B cell (primary cell): Measurements from ENCODE around the gene CDC73. TPM values are rescaled to one million over a fixed set of nuclear protein-coding genes. Genes with fewer than 3 reads are reported as not detected.

Experiments used
- ATAC-seq: fragments of 200-7000 bp; cut with Tn5 transposase; one replicate; pipeline ENCODE4 v1.10.0; 2021; ENCODE audit warnings: low read depth, mild to moderate bottlenecking, moderate number of reproducible peaks, moderate library complexity
- CTCF ChIA-PET: fragments of 350-600 bp; sonication (Branson Sonifier 250); formaldehyde crosslinking; loops from one replicate; lab custom pipeline; 2021; ENCODE audit warnings: antibody characterized with exemption, inconsistent platforms; lab: Charles Lee
- POLR2A ChIA-PET: fragments of 350-600 bp; sonication (Branson Sonifier 250); formaldehyde crosslinking; loops from one replicate; lab custom pipeline; 2021; ENCODE audit warnings: antibody characterized with exemption; lab: Charles Lee
- DNase-seq: peaks from one replicate; pipeline ENCODE4 v3.0.0; 2013
- H2AFZ ChIP-seq: 2 replicates; pipeline ENCODE4 v1.6.1; 2012; ENCODE audit warnings: mild to moderate bottlenecking, low read depth, low read length; ENCODE audit not compliant: insufficient read depth, poor library complexity, severe bottlenecking
- H3K27ac ChIP-seq, 2 donors: 1 replicate in 1 of 2; 2 replicates in 1 of 2; pipeline ENCODE4 v1.5.1; 2012 to 2013; ENCODE audit warnings: low read length in 2 of 2, mild to moderate bottlenecking in 2 of 2, moderate library complexity in 1 of 2
- H3K27me3 ChIP-seq, 4 experiments: fragments of 200-600 bp in 1 of 4; sonication (generic) in 1 of 4; replicated peaks in 1 of 4; 1 replicate in 2 of 4; 2 replicates in 2 of 4; pipeline versions ENCODE4 v1.6.1 to v1.7.0; 2013 to 2016; ENCODE audit warnings: low read length in 3 of 4, mild to moderate bottlenecking in 2 of 4, mixed read lengths in 1 of 4, moderate library complexity in 1 of 4; ENCODE audit not compliant: insufficient read depth in 4 of 4, control insufficient read depth in 3 of 4; ENCODE audit errors: control extremely low read depth in 1 of 4
- H3K36me3 ChIP-seq, 2 experiments: replicated peaks in 1 of 2; 1 replicate in 1 of 2; 2 replicates in 1 of 2; pipeline versions ENCODE4 v1.6.1 to v1.7.1; 2013; ENCODE audit warnings: low read length in 1 of 2; ENCODE audit not compliant: insufficient read depth in 2 of 2, control insufficient read depth in 1 of 2; ENCODE audit errors: control extremely low read depth in 1 of 2, extremely low read depth in 1 of 2
- H3K4me1 ChIP-seq, 2 donors: fragments of 200-600 bp in 1 of 2; sonication (generic) in 1 of 2; 1 replicate in 1 of 2; 2 replicates in 1 of 2; pipeline versions ENCODE4 v1.5.1 to v1.6.1; 2013 to 2017; ENCODE audit warnings: low read length in 2 of 2; ENCODE audit not compliant: control insufficient read depth in 2 of 2, insufficient read depth in 2 of 2
- H3K4me2 ChIP-seq: replicated peaks from 2 replicates; pipeline ENCODE3; 2012; ENCODE audit warnings: mild to moderate bottlenecking, low read depth, low read length; ENCODE audit not compliant: poor library complexity, severe bottlenecking
- H3K4me3 ChIP-seq, 5 experiments: fragments of 200-600 bp in 1 of 5; sonication (generic) in 1 of 5; 1 replicate in 3 of 5; 2 replicates in 2 of 5; pipeline versions ENCODE4 v1.5.1 to v1.7.0; 2011 to 2016; ENCODE audit warnings: low read length in 4 of 5, mild to moderate bottlenecking in 4 of 5, low read depth in 2 of 5, control low read depth in 1 of 5, moderate library complexity in 1 of 5; ENCODE audit not compliant: insufficient read depth in 1 of 5; ENCODE audit errors: control extremely low read depth in 1 of 5, extremely low read depth in 1 of 5
- H3K79me2 ChIP-seq: fragments of 200-600 bp; sonication (generic); one replicate; pipeline ENCODE4 v1.6.0; 2016; ENCODE audit warnings: low read length; ENCODE audit not compliant: control insufficient read depth, insufficient read depth
- H3K9ac ChIP-seq: fragments of 200-600 bp; sonication (generic); 2 replicates; pipeline ENCODE4 v1.6.1; 2017; ENCODE audit warnings: mild to moderate bottlenecking, low read length, moderate library complexity
- H3K9me3 ChIP-seq, 3 donors: one replicate each; pipeline versions ENCODE4 v1.6.1 to v1.7.1; 2013; ENCODE audit warnings: low read length in 2 of 3; ENCODE audit not compliant: control insufficient read depth in 2 of 3, insufficient read depth in 1 of 3; ENCODE audit errors: control extremely low read depth in 1 of 3
- H4K20me1 ChIP-seq: 2 replicates; pipeline ENCODE4 v1.6.0; 2012; ENCODE audit warnings: mild to moderate bottlenecking, low read length; ENCODE audit not compliant: insufficient read depth, control insufficient read depth, poor library complexity, severe bottlenecking
- H3K27ac Mint-ChIP-seq: one replicate; pipeline ENCODE4 v1.8.0; 2021; ENCODE audit warnings: mixed read lengths
- H3K27me3 Mint-ChIP-seq: one replicate; pipeline ENCODE4 v1.8.0; 2021; ENCODE audit warnings: mixed read lengths
- H3K4me1 Mint-ChIP-seq: one replicate; pipeline ENCODE4 v1.8.0; 2021; ENCODE audit warnings: mixed read lengths
- H3K4me3 Mint-ChIP-seq: one replicate; pipeline ENCODE4 v1.8.0; 2021; ENCODE audit warnings: mixed read lengths
- H3K9me3 Mint-ChIP-seq: one replicate; pipeline ENCODE4 v1.8.0; 2022; ENCODE audit warnings: mixed read lengths; ENCODE audit not compliant: insufficient read depth
- EZH2 ChIP-seq: IDR thresholded peaks from 2 replicates; pipeline ENCODE4 v1.6.1; 2012; ENCODE audit warnings: borderline replicate concordance, low read depth, mild to moderate bottlenecking, moderate library complexity, low read length; ENCODE audit not compliant: insufficient read depth, poor library complexity, severe bottlenecking
- WGBS: methylation state at CpG from one replicate; pipeline ENCODE4 v1.1.5; 2013; ENCODE audit warnings: missing lambda C conversion rate; ENCODE audit not compliant: insufficient coverage; 5-methylcytosine and 5-hydroxymethylcytosine counted together
- intact Hi-C: fragments of 100-400 bp; cut with micrococcal nuclease; formaldehyde crosslinking; loops from one replicate; pipeline ENCODE4 v1.10.0; 2022
- polyA plus RNA-seq: library from polyadenylated mRNA; depleted of rRNA; stranded (reverse); fragments of >200 nt; gene quantifications from 2 replicates; pipeline ENCODE4 v1.2.3, GENCODE V29; 2012
- total RNA-seq, 2 donors: library from RNA; stranded (reverse); fragments of 120-200 nt in 1 of 2; gene quantifications; 1 replicate in 1 of 2; 2 replicates in 1 of 2; pipeline versions ENCODE4 v1.2.3 to v1.2.4, GENCODE V29; 2013 to 2022
- TF ChIP-seq, protein P1 (sequence below): fragments of 200-600 bp; IDR thresholded peaks from one replicate; pipeline ENCODE4 v1.8.0; 2022; ENCODE audit warnings: antibody characterized with exemption, mild to moderate bottlenecking

CDC73 gene
- total and polyA plus RNA-seq, 2 donors (not counting 1 experiment from before 2014, with no cell fraction given) = 6.1 to 71.7 TPM

DNA sequence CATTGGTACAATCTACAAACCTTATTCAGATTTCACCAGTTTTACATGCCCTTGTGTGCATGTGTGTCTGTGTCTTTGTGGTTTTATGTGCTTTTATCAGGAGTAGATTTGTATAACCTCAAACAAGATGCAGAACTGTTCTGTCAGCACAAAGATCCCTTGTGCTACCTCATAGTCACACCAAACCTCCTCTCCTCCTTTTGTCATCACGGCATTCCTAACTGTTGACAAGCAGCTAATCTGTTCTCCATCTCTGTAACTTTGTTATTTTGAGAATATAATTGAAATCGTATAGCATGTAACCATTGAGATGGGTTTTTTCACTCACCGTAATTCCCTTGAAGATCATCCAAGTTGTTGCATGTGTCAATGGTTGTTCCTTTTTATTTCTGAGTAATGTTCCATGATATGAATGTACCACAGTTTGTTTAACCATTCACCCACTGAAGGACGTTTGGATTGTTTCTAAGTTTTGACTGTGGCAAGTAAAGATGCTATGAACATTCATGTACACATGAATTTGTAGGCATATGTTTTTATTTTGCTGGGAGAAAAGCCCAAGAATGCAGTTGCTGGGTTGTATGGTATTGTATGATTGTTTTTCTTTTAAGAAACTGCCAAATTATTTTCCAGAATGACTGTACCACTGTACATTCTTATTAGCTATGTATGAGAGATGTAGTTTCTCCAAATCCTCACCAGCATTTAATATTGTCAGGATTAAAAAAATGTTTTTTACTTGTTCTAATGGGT, 142.7 kb downstream of the CDC73 start:
- H3K36me3 ChIP-seq = peaks cover 0 to 1% of the 10 kb centered on the region in 2 experiments
- no peak for ATAC-seq
- WGBS = 100% methylated on average over 1 of the region's 4 CpGs

DNA sequence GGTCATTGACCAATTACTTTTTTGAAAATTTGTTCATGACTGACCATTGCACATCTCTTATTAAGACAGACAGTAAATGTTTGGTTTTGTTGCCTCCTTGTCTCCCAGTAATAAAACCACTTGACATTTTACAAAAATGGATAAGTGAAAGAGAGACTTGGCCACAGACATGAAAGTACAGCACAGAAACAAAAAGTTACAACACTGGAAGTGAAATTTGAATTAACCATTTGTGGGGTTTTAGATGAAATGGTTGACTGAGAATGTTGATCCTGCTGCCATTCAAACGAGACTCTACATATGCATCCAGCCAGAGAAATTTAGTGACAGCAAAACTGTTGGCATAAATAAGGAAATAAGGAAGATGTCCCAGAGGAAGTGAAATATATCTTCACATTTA, 143.9 kb downstream of the CDC73 start:
- H3K4me1 Mint-ChIP-seq = peaks cover under 1% of the 10 kb centered on the region
- no peaks in the 10 kb centered on the region for H3K79me2 ChIP-seq

More for the DNA sequence above, 142.7 kb downstream of the CDC73 start:
- Mint-ChIP-seq H3K4me1 (no peaks in the 10 kb centered on the region), H3K9me3 (no peaks in the 10 kb centered on the region), H3K27me3 (no peaks in the 10 kb centered on the region), H3K4me3 (no peak overlapping the region), H3K27ac (no peak overlapping the region)
- H3K27ac ChIP-seq = no peak overlapping the region
- H3K79me2 ChIP-seq = no peaks in the 10 kb centered on the region
- H3K9me3 ChIP-seq = no peaks in the 10 kb centered on the region
- H3K4me2 ChIP-seq = no peak overlapping the region
- no peak overlapping the region for H2AFZ ChIP-seq
- H3K9ac ChIP-seq = no peak overlapping the region
- no peaks in the 10 kb centered on the region for H3K4me1 ChIP-seq
- ChIA-PET CTCF (no interaction called here), POLR2A (no interaction called here)
- H3K4me3 ChIP-seq = no peak overlapping the region
- no peaks in the 10 kb centered on the region for H3K27me3 ChIP-seq
- no peaks in the 10 kb centered on the region for H4K20me1 ChIP-seq
- intact Hi-C loops = no loop called here
- TF ChIP-seq, protein P1, sequence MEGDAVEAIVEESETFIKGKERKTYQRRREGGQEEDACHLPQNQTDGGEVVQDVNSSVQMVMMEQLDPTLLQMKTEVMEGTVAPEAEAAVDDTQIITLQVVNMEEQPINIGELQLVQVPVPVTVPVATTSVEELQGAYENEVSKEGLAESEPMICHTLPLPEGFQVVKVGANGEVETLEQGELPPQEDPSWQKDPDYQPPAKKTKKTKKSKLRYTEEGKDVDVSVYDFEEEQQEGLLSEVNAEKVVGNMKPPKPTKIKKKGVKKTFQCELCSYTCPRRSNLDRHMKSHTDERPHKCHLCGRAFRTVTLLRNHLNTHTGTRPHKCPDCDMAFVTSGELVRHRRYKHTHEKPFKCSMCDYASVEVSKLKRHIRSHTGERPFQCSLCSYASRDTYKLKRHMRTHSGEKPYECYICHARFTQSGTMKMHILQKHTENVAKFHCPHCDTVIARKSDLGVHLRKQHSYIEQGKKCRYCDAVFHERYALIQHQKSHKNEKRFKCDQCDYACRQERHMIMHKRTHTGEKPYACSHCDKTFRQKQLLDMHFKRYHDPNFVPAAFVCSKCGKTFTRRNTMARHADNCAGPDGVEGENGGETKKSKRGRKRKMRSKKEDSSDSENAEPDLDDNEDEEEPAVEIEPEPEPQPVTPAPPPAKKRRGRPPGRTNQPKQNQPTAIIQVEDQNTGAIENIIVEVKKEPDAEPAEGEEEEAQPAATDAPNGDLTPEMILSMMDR = no peak
- TF ChIP-seq EZH2 = no peak
- DNase-seq = no peak

More for the DNA sequence above, 143.9 kb downstream of the CDC73 start:
- H3K9ac ChIP-seq = no peak overlapping the region
- no peaks in the 10 kb centered on the region for H4K20me1 ChIP-seq
- peaks cover 0 to 1% of the 10 kb centered on the region in 2 experiments for H3K36me3 ChIP-seq
- POLR2A ChIA-PET = no interaction called here
- WGBS = no CpG with 5 or more reads among the region's 1 CpG
- no peak overlapping the region for H3K4me2 ChIP-seq
- DNase-seq (no peak), ATAC-seq (no peak)
- intact Hi-C loops = no loop called here
- H3K4me1 ChIP-seq = no peaks in the 10 kb centered on the region
- no peak overlapping the region for H2AFZ ChIP-seq
- H3K27me3 Mint-ChIP-seq = no peaks in the 10 kb centered on the region
- TF ChIP-seq, protein P1 = no peak
- TF ChIP-seq EZH2 = no peak
- no peaks in the 10 kb centered on the region for H3K9me3 ChIP-seq
- no peak overlapping the region for H3K4me3 ChIP-seq
- H3K27ac ChIP-seq = no peak overlapping the region
- H3K9me3 Mint-ChIP-seq = no peaks in the 10 kb centered on the region
- CTCF ChIA-PET = no interaction called here
- H3K4me3 Mint-ChIP-seq = no peak overlapping the region
- H3K27me3 ChIP-seq = no peaks in the 10 kb centered on the region
- no peak overlapping the region for H3K27ac Mint-ChIP-seq
